ENCODE data around the gene CD96.
"Not testable (repeated sequence)": the region's sequence is repeated elsewhere in the genome, so short reads cannot be mapped to it uniquely, and the experiment has no call there.

CD96 gene

GRCh38 chr3:111621535-111621934 lies 79.5 kb downstream of the CD96 start:
- no peak for DNase-seq (ENCODE audit: low read depth)

- DNase-seq (ENCODE audit: low read depth): no peak
These were observed 85.1 kb downstream of the CD96 start for GRCh38 chr3:111627092-111627491.

- not testable (repeated sequence) for DNase-seq (ENCODE audit: low read depth)
These were observed 87.0 kb downstream of the CD96 start for GRCh38 chr3:111629018-111629417.

- not testable (repeated sequence) for DNase-seq (ENCODE audit: low read depth)
These were observed 88.6 kb downstream of the CD96 start for GRCh38 chr3:111630638-111631037.

GRCh38 chr3:111635403-111635802 lies 93.4 kb downstream of the CD96 start:
- DNase-seq (ENCODE audit: low read depth): no peak

GRCh38 chr3:111636366-111636885 lies 94.4 kb downstream of the CD96 start:
- no peak for DNase-seq (ENCODE audit: low read depth)

GRCh38 chr3:111639316-111639715 lies 97.3 kb downstream of the CD96 start:
- DNase-seq (ENCODE audit: low read depth): no peak

GRCh38 chr3:111648991-111649579 lies 107.1 kb downstream of the CD96 start:
- no peak for DNase-seq (ENCODE audit: low read depth)

- DNase-seq (ENCODE audit: low read depth): no peak
These were observed 108.6 kb downstream of the CD96 start for GRCh38 chr3:111650378-111651275.

GRCh38 chr3:111652492-111653180 lies 110.6 kb downstream of the CD96 start:
- DNase-seq (ENCODE audit: low read depth): no peak

GRCh38 chr3:111653766-111654165 lies 111.8 kb downstream of the CD96 start:
- no peak for DNase-seq (ENCODE audit: low read depth)

GRCh38 chr3:111662012-111662411 lies 120.0 kb downstream of the CD96 start:
- DNase-seq (ENCODE audit: low read depth): no peak

- DNase-seq (ENCODE audit: low read depth): no peak
These were observed 120.9 kb downstream of the CD96 start for GRCh38 chr3:111662907-111663306.

GRCh38 chr3:111666041-111666735 lies 124.2 kb downstream of the CD96 start:
- no peak for DNase-seq (ENCODE audit: low read depth)

GRCh38 chr3:111667170-111667569 lies 125.2 kb downstream of the CD96 start:
- no peak for DNase-seq (ENCODE audit: low read depth)

- DNase-seq (ENCODE audit: low read depth): peak; percentile 39
These were observed 125.7 kb downstream of the CD96 start for GRCh38 chr3:111667621-111668239.

GRCh38 chr3:111668326-111668725 lies 126.3 kb downstream of the CD96 start:
- no peak for DNase-seq (ENCODE audit: low read depth)

- DNase-seq (ENCODE audit: low read depth): no peak
These were observed 127.0 kb downstream of the CD96 start for GRCh38 chr3:111668888-111669488.

GRCh38 chr3:111669926-111670630 lies 128.1 kb downstream of the CD96 start:
- no peak for DNase-seq (ENCODE audit: low read depth)

GRCh38 chr3:111672461-111672860 lies 130.5 kb downstream of the CD96 start:
- DNase-seq (ENCODE audit: low read depth): not testable (repeated sequence)

GRCh38 chr3:111675846-111676210 lies 133.8 kb downstream of the CD96 start:
- no peak for DNase-seq (ENCODE audit: low read depth)
